ENCODE measurements around the gene KPNB1.

DNA sequence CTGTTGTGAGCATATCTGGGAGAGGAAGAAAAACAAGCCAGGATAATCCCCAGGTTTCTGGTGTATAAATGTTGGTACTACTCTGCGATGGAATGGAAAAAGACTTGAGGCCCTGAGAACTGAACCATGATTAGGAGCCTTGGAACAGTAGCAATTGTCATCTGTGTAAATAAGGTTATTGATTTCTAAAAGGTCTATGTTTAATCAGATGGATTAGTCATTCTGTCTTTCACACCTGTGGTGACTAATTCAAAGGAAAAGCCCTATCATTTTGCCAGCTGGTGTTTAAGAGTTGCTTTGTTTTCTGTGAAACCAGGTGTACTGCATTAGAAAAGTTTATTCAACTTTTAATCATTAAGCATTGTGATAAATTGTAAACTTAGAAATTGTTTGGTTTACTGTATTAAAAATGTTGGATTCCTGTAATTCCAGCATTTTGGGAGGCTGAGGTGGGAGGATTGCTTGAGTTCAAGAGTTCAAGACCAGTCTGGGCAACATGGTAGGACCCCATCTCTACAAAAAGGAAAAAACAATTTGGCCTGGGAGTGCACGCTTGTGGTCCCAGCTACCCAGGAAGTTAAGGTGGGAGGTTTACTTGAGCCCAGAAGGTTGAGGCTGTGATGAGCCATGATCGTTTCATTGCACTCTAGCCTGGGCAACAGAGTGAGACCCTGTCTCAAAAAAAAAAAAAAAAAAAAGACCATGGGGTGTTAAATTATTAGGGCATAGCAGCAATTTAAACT lies 29.0 kb upstream of the KPNB1 start:
- TF ChIP-seq, protein P1, sequence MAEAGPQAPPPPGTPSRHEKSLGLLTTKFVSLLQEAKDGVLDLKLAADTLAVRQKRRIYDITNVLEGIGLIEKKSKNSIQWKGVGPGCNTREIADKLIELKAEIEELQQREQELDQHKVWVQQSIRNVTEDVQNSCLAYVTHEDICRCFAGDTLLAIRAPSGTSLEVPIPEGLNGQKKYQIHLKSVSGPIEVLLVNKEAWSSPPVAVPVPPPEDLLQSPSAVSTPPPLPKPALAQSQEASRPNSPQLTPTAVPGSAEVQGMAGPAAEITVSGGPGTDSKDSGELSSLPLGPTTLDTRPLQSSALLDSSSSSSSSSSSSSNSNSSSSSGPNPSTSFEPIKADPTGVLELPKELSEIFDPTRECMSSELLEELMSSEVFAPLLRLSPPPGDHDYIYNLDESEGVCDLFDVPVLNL (IDR thresholded peaks at IDR 0.05; ENCODE audit: low read depth, low read length): no peak
- TF ChIP-seq, protein P2, sequence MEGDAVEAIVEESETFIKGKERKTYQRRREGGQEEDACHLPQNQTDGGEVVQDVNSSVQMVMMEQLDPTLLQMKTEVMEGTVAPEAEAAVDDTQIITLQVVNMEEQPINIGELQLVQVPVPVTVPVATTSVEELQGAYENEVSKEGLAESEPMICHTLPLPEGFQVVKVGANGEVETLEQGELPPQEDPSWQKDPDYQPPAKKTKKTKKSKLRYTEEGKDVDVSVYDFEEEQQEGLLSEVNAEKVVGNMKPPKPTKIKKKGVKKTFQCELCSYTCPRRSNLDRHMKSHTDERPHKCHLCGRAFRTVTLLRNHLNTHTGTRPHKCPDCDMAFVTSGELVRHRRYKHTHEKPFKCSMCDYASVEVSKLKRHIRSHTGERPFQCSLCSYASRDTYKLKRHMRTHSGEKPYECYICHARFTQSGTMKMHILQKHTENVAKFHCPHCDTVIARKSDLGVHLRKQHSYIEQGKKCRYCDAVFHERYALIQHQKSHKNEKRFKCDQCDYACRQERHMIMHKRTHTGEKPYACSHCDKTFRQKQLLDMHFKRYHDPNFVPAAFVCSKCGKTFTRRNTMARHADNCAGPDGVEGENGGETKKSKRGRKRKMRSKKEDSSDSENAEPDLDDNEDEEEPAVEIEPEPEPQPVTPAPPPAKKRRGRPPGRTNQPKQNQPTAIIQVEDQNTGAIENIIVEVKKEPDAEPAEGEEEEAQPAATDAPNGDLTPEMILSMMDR (IDR thresholded peaks at IDR 0.05 in 2 of 3, conservative IDR thresholded peaks at IDR 0.05 in 1 of 3; ENCODE audit: control insufficient read depth in 2 of 3, extremely low read depth in 1 of 3, insufficient read depth in 1 of 3, low read depth in 3 of 3, low read length in 3 of 3): no peak
- TF ChIP-seq JUNB (IDR thresholded peaks at IDR 0.05): no peak
- no peak for TF ChIP-seq ZSCAN29 (IDR thresholded peaks at IDR 0.05)
- TF ChIP-seq CHD2 (IDR thresholded peaks at IDR 0.05; ENCODE audit: borderline replicate concordance, low read depth, low read length): no peak
- no peak for TF ChIP-seq BACH1 (IDR thresholded peaks at IDR 0.05; ENCODE audit: borderline replicate concordance)
- TF ChIP-seq SMC3 (IDR thresholded peaks at IDR 0.05; ENCODE audit: borderline replicate concordance, low read length): no peak
- TF ChIP-seq, protein P3, sequence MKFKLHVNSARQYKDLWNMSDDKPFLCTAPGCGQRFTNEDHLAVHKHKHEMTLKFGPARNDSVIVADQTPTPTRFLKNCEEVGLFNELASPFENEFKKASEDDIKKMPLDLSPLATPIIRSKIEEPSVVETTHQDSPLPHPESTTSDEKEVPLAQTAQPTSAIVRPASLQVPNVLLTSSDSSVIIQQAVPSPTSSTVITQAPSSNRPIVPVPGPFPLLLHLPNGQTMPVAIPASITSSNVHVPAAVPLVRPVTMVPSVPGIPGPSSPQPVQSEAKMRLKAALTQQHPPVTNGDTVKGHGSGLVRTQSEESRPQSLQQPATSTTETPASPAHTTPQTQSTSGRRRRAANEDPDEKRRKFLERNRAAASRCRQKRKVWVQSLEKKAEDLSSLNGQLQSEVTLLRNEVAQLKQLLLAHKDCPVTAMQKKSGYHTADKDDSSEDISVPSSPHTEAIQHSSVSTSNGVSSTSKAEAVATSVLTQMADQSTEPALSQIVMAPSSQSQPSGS (IDR thresholded peaks at IDR 0.05; ENCODE audit: low read length): no peak

Measured in GM12878 (cell line).